CD14-positive monocyte (primary cell): Measurements from ENCODE around the gene HAGH. TPM values are rescaled to one million over a fixed set of nuclear protein-coding genes. Genes with fewer than 3 reads are reported as not detected.

Experiments
- DNase-seq, 3 donors: peaks; one replicate each; pipeline ENCODE4 v3.0.0-alpha.2; 2011 to 2022
- H2AFZ ChIP-seq: 2 replicates; pipeline ENCODE4 v1.6.0; 2012; ENCODE audit warnings: mild to moderate bottlenecking, low read depth, low read length, inconsistent platforms; ENCODE audit not compliant: insufficient read depth, poor library complexity, severe bottlenecking
- H3K27ac ChIP-seq, 2 donors: 1 replicate in 1 of 2; 2 replicates in 1 of 2; pipeline ENCODE4 v1.5.1; 2012 to 2013; ENCODE audit warnings: low read length in 2 of 2, control low read depth in 1 of 2, inconsistent platforms in 1 of 2, low read depth in 1 of 2, mild to moderate bottlenecking in 1 of 2
- H3K27me3 ChIP-seq, 2 donors: one replicate each; pipeline versions ENCODE4 v1.6.0 to v1.6.1; 2011 to 2013; ENCODE audit warnings: low read length in 2 of 2; ENCODE audit not compliant: control insufficient read depth in 2 of 2, insufficient read depth in 2 of 2
- H3K36me3 ChIP-seq, 2 donors: replicated peaks in 1 of 2; 1 replicate in 1 of 2; 2 replicates in 1 of 2; pipeline versions ENCODE4 v1.5.1 to v1.6.1; 2012 to 2013; ENCODE audit warnings: low read length in 2 of 2, control low read depth in 1 of 2, inconsistent platforms in 1 of 2, mild to moderate bottlenecking in 1 of 2; ENCODE audit not compliant: insufficient read depth in 2 of 2, control insufficient read depth in 1 of 2
- H3K4me1 ChIP-seq, 2 donors: 1 replicate in 1 of 2; 2 replicates in 1 of 2; pipeline versions ENCODE4 v1.5.1 to v1.6.1; 2012 to 2013; ENCODE audit warnings: low read length in 2 of 2, control low read depth in 1 of 2, inconsistent platforms in 1 of 2, mild to moderate bottlenecking in 1 of 2, moderate library complexity in 1 of 2; ENCODE audit not compliant: insufficient read depth in 2 of 2, control insufficient read depth in 1 of 2
- H3K4me2 ChIP-seq: replicated peaks from 2 replicates; pipeline ENCODE3; 2012; ENCODE audit warnings: low read length, moderate library complexity, mild to moderate bottlenecking; ENCODE audit not compliant: poor library complexity, severe bottlenecking; ENCODE audit errors: extremely low read depth
- H3K4me3 ChIP-seq, 3 experiments: fragments of 200-600 bp in 1 of 3; sonication (generic) in 1 of 3; replicated peaks in 1 of 3; 1 replicate in 2 of 3; 2 replicates in 1 of 3; pipeline ENCODE4 v1.5.1; 2011 to 2013; ENCODE audit warnings: low read length in 3 of 3, mild to moderate bottlenecking in 3 of 3, control low read depth in 2 of 3, low read depth in 2 of 3, inconsistent platforms in 1 of 3, moderate library complexity in 1 of 3
- H3K79me2 ChIP-seq: 2 replicates; pipeline ENCODE4 v1.6.0; 2012; ENCODE audit warnings: mild to moderate bottlenecking, control low read depth, inconsistent platforms, low read length, moderate library complexity; ENCODE audit not compliant: insufficient read depth
- H3K9ac ChIP-seq: 2 replicates; pipeline ENCODE4 v1.6.0; 2017; ENCODE audit warnings: low read length, mild to moderate bottlenecking; ENCODE audit not compliant: insufficient read depth, poor library complexity, severe bottlenecking
- H3K9me3 ChIP-seq, 2 donors: replicated peaks in 1 of 2; 1 replicate in 1 of 2; 2 replicates in 1 of 2; pipeline versions ENCODE4 v1.5.1 to v1.6.1; 2012 to 2013; ENCODE audit warnings: low read length in 2 of 2, control low read depth in 1 of 2; ENCODE audit not compliant: control insufficient read depth in 1 of 2, insufficient read depth in 1 of 2
- H4K20me1 ChIP-seq: 2 replicates; pipeline ENCODE4 v1.6.0; 2012; ENCODE audit warnings: mild to moderate bottlenecking, low read length, control low read depth, moderate library complexity; ENCODE audit not compliant: insufficient read depth
- H3K27ac Mint-ChIP-seq, 7 donors: one replicate each; pipeline ENCODE4 v1.8.0; 2020; ENCODE audit warnings: mild to moderate bottlenecking in 7 of 7, mixed read lengths in 7 of 7, moderate library complexity in 6 of 7, inconsistent platforms in 2 of 7
- H3K27me3 Mint-ChIP-seq, 3 donors: one replicate each; pipeline ENCODE4 v1.8.0; 2021 to 2022; ENCODE audit warnings: low read depth in 3 of 3, mild to moderate bottlenecking in 3 of 3, mixed read lengths in 3 of 3, moderate library complexity in 3 of 3, inconsistent platforms in 1 of 3
- H3K36me3 Mint-ChIP-seq, 2 donors: one replicate each; pipeline ENCODE4 v1.8.0; 2020; ENCODE audit warnings: mixed read lengths in 2 of 2, inconsistent platforms in 1 of 2, mild to moderate bottlenecking in 1 of 2
- H3K4me1 Mint-ChIP-seq: one replicate; pipeline ENCODE4 v1.8.0; 2020; ENCODE audit warnings: mild to moderate bottlenecking, mixed read lengths
- H3K4me3 Mint-ChIP-seq, 2 donors: one replicate each; pipeline ENCODE4 v1.8.0; 2020; ENCODE audit warnings: mild to moderate bottlenecking in 2 of 2, mixed read lengths in 2 of 2, moderate library complexity in 1 of 2
- H3K9me3 Mint-ChIP-seq, 7 donors: one replicate each; pipeline ENCODE4 v1.8.0; 2020 to 2022; ENCODE audit warnings: mixed read lengths in 7 of 7, mild to moderate bottlenecking in 6 of 7, moderate library complexity in 6 of 7, inconsistent platforms in 2 of 7
- WGBS: methylation state at CpG from one replicate; pipeline ENCODE4 v1.1.5; 2013; ENCODE audit warnings: missing lambda C conversion rate; ENCODE audit not compliant: insufficient coverage; 5-methylcytosine and 5-hydroxymethylcytosine counted together
- intact Hi-C, 2 donors: fragments of 100-400 bp; cut with micrococcal nuclease; formaldehyde crosslinking; loops; one replicate each; pipeline versions ENCODE4 v1.15.0 to v1.15.1; 2023
- polyA plus RNA-seq, 3 donors: library from polyadenylated mRNA; depleted of rRNA in 1 of 3; unstranded in 2 of 3; stranded (reverse) in 1 of 3; fragments of 300-500 nt in 2 of 3; fragments of >200 nt in 1 of 3; fragmentation: Illumina TruSeq in 2 of 3; gene quantifications; 1 replicate in 2 of 3; 2 replicates in 1 of 3; pipeline ENCODE4 v1.2.3, GENCODE V29; 2012 to 2021
- TF ChIP-seq, protein P1 (sequence below): fragments of 200-600 bp; IDR thresholded peaks from one replicate; pipeline ENCODE4 v1.8.0; 2022; ENCODE audit warnings: antibody characterized with exemption, mild to moderate bottlenecking

Gene HAGH
- polyA plus RNA-seq, 3 donors: 42.6 to 82.1 (median 47.7) TPM

DNA sequence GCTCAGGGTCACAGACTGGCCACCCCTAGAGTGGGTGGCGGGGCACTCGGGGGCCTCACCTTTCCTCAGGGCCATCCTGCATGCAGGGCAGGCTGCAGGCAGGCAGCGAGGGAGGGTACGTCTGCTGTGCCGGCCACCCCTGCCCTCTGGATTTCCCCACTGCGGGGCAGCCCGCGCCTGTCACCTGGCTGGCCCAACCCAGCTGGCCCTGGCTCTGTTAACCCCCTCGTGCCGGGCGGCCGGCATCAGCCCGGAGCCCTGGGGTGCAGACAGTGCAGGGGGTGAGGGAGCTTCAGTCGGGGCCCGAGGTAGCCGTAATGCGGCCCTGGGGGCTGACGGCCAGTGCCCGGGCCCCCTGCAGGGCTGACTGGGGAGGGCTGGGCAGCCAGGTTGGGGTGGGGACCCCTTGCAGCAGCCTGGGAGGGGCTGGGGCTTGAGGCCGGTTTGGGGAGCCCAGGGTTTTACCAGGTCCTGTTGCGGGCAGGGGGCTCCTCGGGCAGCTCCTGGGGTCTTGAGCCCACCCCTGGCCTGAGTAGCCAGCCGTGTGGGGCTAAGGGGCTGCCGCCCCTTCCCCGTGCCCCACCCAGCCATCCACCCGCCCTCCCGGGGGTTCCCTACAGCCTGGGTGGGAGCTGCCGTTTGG is 32.9 kb downstream of the HAGH start, which contains the start of gene IGFALS:
Gene IGFALS, minus strand, starts transcription at position 128 of the 643 bp plus-strand sequence. Its CDS starts 53 bp downstream, at position 75.
- H3K27ac ChIP-seq: no peak within 1 kb of the TSS
- WGBS: 89% methylated on average over 26 of the region's 28 CpGs
- H3K9me3 Mint-ChIP-seq: peaks cover 2 to 21% (median 14%) of the 10 kb centered on the region in 7 donors

DNA sequence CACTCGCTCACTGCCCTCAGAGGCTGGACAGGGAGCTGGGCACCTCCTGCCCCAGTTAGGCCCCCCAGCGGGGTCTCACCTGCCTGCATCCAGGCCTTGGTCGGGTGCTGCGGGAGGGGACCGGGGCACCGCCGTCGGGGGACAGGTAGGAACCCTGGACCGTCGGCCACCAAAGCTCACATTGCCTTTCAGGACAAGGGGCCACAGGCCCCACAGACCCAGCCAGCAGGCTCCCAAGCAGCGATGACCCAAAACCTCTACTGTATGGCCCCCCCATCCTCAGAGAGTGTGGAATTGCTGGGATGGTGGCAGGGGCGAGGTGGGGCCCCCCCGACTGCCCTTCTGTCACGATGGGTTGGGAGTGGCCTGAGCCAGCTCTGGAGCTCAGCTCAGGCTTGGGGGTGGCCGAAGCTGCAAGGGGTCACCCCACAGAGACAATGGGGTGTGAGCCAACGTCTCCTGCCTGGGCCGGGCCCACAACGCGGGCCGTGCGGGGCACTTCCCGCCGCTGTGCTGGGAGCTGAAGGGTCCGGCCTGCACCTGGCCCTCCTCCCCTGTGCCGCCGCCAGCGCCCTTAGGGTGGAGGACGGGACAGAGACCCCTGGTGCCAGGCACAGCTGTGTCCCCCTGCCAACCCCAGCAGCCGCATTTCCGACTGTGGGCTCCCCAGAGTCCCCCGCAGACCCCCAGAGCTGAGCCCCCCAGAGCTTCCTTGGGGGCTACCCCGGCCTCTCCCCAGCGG is 33.6 kb downstream of the HAGH start:
- WGBS: 94% methylated on average over 22 of the region's 33 CpGs
- Mint-ChIP-seq H3K9me3 (peaks cover 2 to 14% (median 8%) of the 10 kb centered on the region in 7 donors), H3K4me3 (no peak overlapping the region), H3K27me3 (peaks cover 0 to 2% (median 0%) of the 10 kb centered on the region in 3 donors), H3K27ac (no peak overlapping the region), H3K4me1 (no peaks in the 10 kb centered on the region), H3K36me3 (peaks cover 7 to 26% of the 10 kb centered on the region in 2 donors)
- Histone ChIP-seq H3K79me2 (no peaks in the 10 kb centered on the region), H3K4me1 (no peaks in the 10 kb centered on the region), H3K4me3 (no peak overlapping the region), H3K27ac (no peak overlapping the region), H3K9me3 (peaks cover 3 to 7% of the 10 kb centered on the region in 2 donors), H3K4me2 (no peak overlapping the region), H2AFZ (no peak overlapping the region), H3K36me3 (peaks cover 23 to 26% of the 10 kb centered on the region in 2 donors), H3K9ac (no peak overlapping the region), H4K20me1 (peaks cover 2% of the 10 kb centered on the region), H3K27me3 (no peaks in the 10 kb centered on the region)
- DNase-seq: no peak
- intact Hi-C loops: no loop called here
- TF ChIP-seq, protein P1, sequence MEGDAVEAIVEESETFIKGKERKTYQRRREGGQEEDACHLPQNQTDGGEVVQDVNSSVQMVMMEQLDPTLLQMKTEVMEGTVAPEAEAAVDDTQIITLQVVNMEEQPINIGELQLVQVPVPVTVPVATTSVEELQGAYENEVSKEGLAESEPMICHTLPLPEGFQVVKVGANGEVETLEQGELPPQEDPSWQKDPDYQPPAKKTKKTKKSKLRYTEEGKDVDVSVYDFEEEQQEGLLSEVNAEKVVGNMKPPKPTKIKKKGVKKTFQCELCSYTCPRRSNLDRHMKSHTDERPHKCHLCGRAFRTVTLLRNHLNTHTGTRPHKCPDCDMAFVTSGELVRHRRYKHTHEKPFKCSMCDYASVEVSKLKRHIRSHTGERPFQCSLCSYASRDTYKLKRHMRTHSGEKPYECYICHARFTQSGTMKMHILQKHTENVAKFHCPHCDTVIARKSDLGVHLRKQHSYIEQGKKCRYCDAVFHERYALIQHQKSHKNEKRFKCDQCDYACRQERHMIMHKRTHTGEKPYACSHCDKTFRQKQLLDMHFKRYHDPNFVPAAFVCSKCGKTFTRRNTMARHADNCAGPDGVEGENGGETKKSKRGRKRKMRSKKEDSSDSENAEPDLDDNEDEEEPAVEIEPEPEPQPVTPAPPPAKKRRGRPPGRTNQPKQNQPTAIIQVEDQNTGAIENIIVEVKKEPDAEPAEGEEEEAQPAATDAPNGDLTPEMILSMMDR: no peak

More for the DNA sequence above, 32.9 kb downstream of the HAGH start, which contains the start of gene IGFALS:
- H2AFZ ChIP-seq: no peak within 1 kb of the TSS
- no peaks in the 10 kb centered on the region for H3K27me3 ChIP-seq
- peaks cover 17 to 19% of the 10 kb centered on the region in 2 donors for H3K36me3 ChIP-seq
- no peaks in the 10 kb centered on the region for H3K4me1 Mint-ChIP-seq
- no peak within 1 kb of the TSS for H3K4me3 ChIP-seq
- no peak for DNase-seq
- H3K4me1 ChIP-seq: no peaks in the 10 kb centered on the region
- H3K36me3 Mint-ChIP-seq: peaks cover 7 to 20% of the 10 kb centered on the region in 2 donors
- H3K9me3 ChIP-seq: peaks cover 5 to 14% of the 10 kb centered on the region in 2 donors
- no peak within 1 kb of the TSS for H3K27ac Mint-ChIP-seq
- H3K4me3 Mint-ChIP-seq: no peak within 1 kb of the TSS
- TF ChIP-seq, protein P1: no peak
- H3K9ac ChIP-seq: no peak within 1 kb of the TSS
- no peak within 1 kb of the TSS for H3K4me2 ChIP-seq
- H4K20me1 ChIP-seq: no peaks in the 10 kb centered on the region
- intact Hi-C loops: no loop called here
- no peaks in the 10 kb centered on the region for H3K79me2 ChIP-seq
- peaks cover 0 to 2% (median 0%) of the 10 kb centered on the region in 3 donors for H3K27me3 Mint-ChIP-seq
